Naive thymus-derived CD8-positive, alpha-beta T cell (primary cell): ENCODE measurements around the gene TMEM182. TPM values are rescaled to one million over a fixed set of nuclear protein-coding genes. Genes with fewer than 3 reads are reported as not detected.
A peak's percentile ranks its signal among the peaks of the same experiment; 100 is the strongest.

Source experiments
- ATAC-seq, 2 donors: fragments of 150-1000 bp; cut with Tn5 transposase in 1 of 2; sonication (Bioruptor Pico), chemical (Tn5 transposase) in 1 of 2; 1 replicate in 1 of 2; 2 replicates in 1 of 2; pipeline ENCODE4 v1.10.0; 2021; ENCODE audit warnings: mild to moderate bottlenecking in 2 of 2, moderate library complexity in 2 of 2
- POLR2A ChIA-PET: fragments of 350-600 bp; sonication (Branson Sonifier 250); formaldehyde crosslinking; loops from one replicate; lab custom pipeline; 2021; ENCODE audit warnings: antibody characterized with exemption; lab: Charles Lee
- DNase-seq, 10 donors: peaks; one replicate each; pipeline versions ENCODE4 v3.0.0 to v3.0.0-alpha.2; 2020 to 2022
- H3K27ac Mint-ChIP-seq, 10 donors: one replicate each; pipeline ENCODE4 v1.8.0; 2020 to 2022; ENCODE audit warnings: mild to moderate bottlenecking in 10 of 10, mixed read lengths in 10 of 10, moderate library complexity in 4 of 10, inconsistent platforms in 1 of 10
- H3K27me3 Mint-ChIP-seq, 5 donors: one replicate each; pipeline ENCODE4 v1.8.0; 2021 to 2022; ENCODE audit warnings: mixed read lengths in 5 of 5
- H3K36me3 Mint-ChIP-seq, 3 donors: one replicate each; pipeline ENCODE4 v1.8.0; 2020 to 2022; ENCODE audit warnings: mixed read lengths in 3 of 3, mild to moderate bottlenecking in 2 of 3, inconsistent platforms in 1 of 3
- H3K4me1 Mint-ChIP-seq, 4 donors: one replicate each; pipeline ENCODE4 v1.8.0; 2021 to 2022; ENCODE audit warnings: mixed read lengths in 4 of 4
- H3K4me3 Mint-ChIP-seq, 10 donors: one replicate each; pipeline ENCODE4 v1.8.0; 2020 to 2022; ENCODE audit warnings: mild to moderate bottlenecking in 10 of 10, mixed read lengths in 10 of 10, moderate library complexity in 6 of 10, inconsistent platforms in 1 of 10
- H3K9me3 Mint-ChIP-seq, 9 donors: one replicate each; pipeline ENCODE4 v1.8.0; 2020 to 2022; ENCODE audit warnings: mixed read lengths in 9 of 9, mild to moderate bottlenecking in 3 of 9, inconsistent platforms in 1 of 9, moderate library complexity in 1 of 9
- polyA plus RNA-seq, 3 donors: library from polyadenylated mRNA; unstranded; fragments of 300-500 nt; fragmentation: Illumina TruSeq; gene quantifications; one replicate each; pipeline ENCODE4 v1.2.3, GENCODE V29; 2021
- total RNA-seq, 8 experiments: library from RNA in 2 of 8; stranded (reverse) in 2 of 8; gene quantifications; one replicate each; pipeline ENCODE4 v1.2.3 and lab custom pipeline; 2021 to 2026

TMEM182 gene
- total and polyA plus RNA-seq, 5 experiments from 2014 or later, result 3.2 to 7.2 (median 6.3) TPM

- peaks cover 0 to 13% (median 6%) of the 10 kb centered on the region in 4 donors for H3K4me1 Mint-ChIP-seq
- POLR2A ChIA-PET, result no interaction called here
- no peak for ATAC-seq
- H3K36me3 Mint-ChIP-seq, result peaks cover 3 to 17% (median 8%) of the 10 kb centered on the region in 3 donors
- H3K27me3 Mint-ChIP-seq, result peaks cover 0 to 1% (median 0%) of the 10 kb centered on the region in 5 donors
- H3K9me3 Mint-ChIP-seq, result peaks cover 0 to 10% (median 3%) of the 10 kb centered on the region in 9 donors
- H3K4me3 Mint-ChIP-seq, result no peak overlapping the region
- H3K27ac Mint-ChIP-seq, result no peak overlapping the region
- DNase-seq, result no peak
Observed at GRCh38 chr2:102743259-102743658, 18.6 kb upstream of the TMEM182 start.

GRCh38 chr2:102748107-102748506, 13.7 kb upstream of the TMEM182 start:
- Mint-ChIP-seq H3K9me3 (peaks cover 0 to 10% (median 3%) of the 10 kb centered on the region in 9 donors), H3K27me3 (no peaks in the 10 kb centered on the region), H3K4me3 (no peak overlapping the region), H3K36me3 (peaks cover 0 to 10% (median 3%) of the 10 kb centered on the region in 3 donors), H3K4me1 (peaks cover 0 to 6% (median under 1%) of the 10 kb centered on the region in 4 donors), H3K27ac (no peak overlapping the region)
- ATAC-seq, result no peak
- no peak for DNase-seq
- POLR2A ChIA-PET, result no interaction called here

GRCh38 chr2:102749938-102750337, 11.9 kb upstream of the TMEM182 start:
- no peak overlapping the region for H3K27ac Mint-ChIP-seq
- peaks cover 0 to 6% (median under 1%) of the 10 kb centered on the region in 9 donors for H3K9me3 Mint-ChIP-seq
- POLR2A ChIA-PET, result no interaction called here
- H3K4me3 Mint-ChIP-seq, result no peak overlapping the region
- peaks cover 0 to 6% (median 3%) of the 10 kb centered on the region in 3 donors for H3K36me3 Mint-ChIP-seq
- ATAC-seq, result no peak
- no peak for DNase-seq
- H3K4me1 Mint-ChIP-seq, result peaks cover 0 to 6% (median 1%) of the 10 kb centered on the region in 4 donors
- no peaks in the 10 kb centered on the region for H3K27me3 Mint-ChIP-seq

- Mint-ChIP-seq H3K4me3 (no peak overlapping the region), H3K36me3 (peaks cover 4 to 11% (median 5%) of the 10 kb centered on the region in 3 donors), H3K4me1 (peaks cover 0 to 10% (median 4%) of the 10 kb centered on the region in 4 donors), H3K27me3 (no peaks in the 10 kb centered on the region), H3K9me3 (no peaks in the 10 kb centered on the region), H3K27ac (no peak overlapping the region)
- POLR2A ChIA-PET, result no interaction called here
- DNase-seq, result peak in 5 of 10 donors; percentile 9 to 48 (median 35)
- peak in 1 of 2 donors; percentile 57 for ATAC-seq
Observed at GRCh38 chr2:102753563-102754159, 8.2 kb upstream of the TMEM182 start.

- Mint-ChIP-seq H3K9me3 (no peaks in the 10 kb centered on the region), H3K4me1 (peaks cover 0 to 10% (median 4%) of the 10 kb centered on the region in 4 donors), H3K27me3 (no peaks in the 10 kb centered on the region), H3K36me3 (peaks cover 4 to 12% (median 5%) of the 10 kb centered on the region in 3 donors), H3K27ac (no peak overlapping the region), H3K4me3 (no peak overlapping the region)
- DNase-seq, result no peak
- POLR2A ChIA-PET, result no interaction called here
- no peak for ATAC-seq
Observed at GRCh38 chr2:102754456-102755145, 7.2 kb upstream of the TMEM182 start.

GRCh38 chr2:102755284-102755683, 6.5 kb upstream of the TMEM182 start:
- no peak for ATAC-seq
- POLR2A ChIA-PET, result no interaction called here
- peaks cover 4 to 14% (median 5%) of the 10 kb centered on the region in 3 donors for H3K36me3 Mint-ChIP-seq

GRCh38 chr2:102758439-102758838, 3.4 kb upstream of the TMEM182 start:
- Mint-ChIP-seq H3K9me3 (no peaks in the 10 kb centered on the region), H3K27me3 (no peaks in the 10 kb centered on the region), H3K36me3 (peaks cover 5 to 22% (median 14%) of the 10 kb centered on the region in 3 donors), H3K4me3 (no peak overlapping the region), H3K4me1 (peaks cover 0 to 10% (median 4%) of the 10 kb centered on the region in 4 donors), H3K27ac (no peak overlapping the region)
- no peak for DNase-seq
- ATAC-seq, result no peak
- POLR2A ChIA-PET, result no interaction called here

More at GRCh38 chr2:102755284-102755683, 6.5 kb upstream of the TMEM182 start:
- no peak for DNase-seq
- Mint-ChIP-seq H3K4me3 (no peak overlapping the region), H3K27ac (no peak overlapping the region), H3K4me1 (peaks cover 0 to 10% (median 4%) of the 10 kb centered on the region in 4 donors), H3K9me3 (no peaks in the 10 kb centered on the region), H3K27me3 (no peaks in the 10 kb centered on the region)

GRCh38 chr2:102764083-102764482, 2.3 kb downstream of the TMEM182 start:
- Mint-ChIP-seq H3K9me3 (no peaks in the 10 kb centered on the region), H3K27me3 (no peaks in the 10 kb centered on the region), H3K4me3 (no peak overlapping the region), H3K36me3 (peaks cover 12 to 43% (median 39%) of the 10 kb centered on the region in 3 donors), H3K4me1 (no peaks in the 10 kb centered on the region), H3K27ac (peak overlapping the region in 1 of 10 donors; percentile 2)
- ATAC-seq, result no peak
- POLR2A ChIA-PET, result no interaction called here
- DNase-seq, result no peak

GRCh38 chr2:102765061-102765460, 3.2 kb downstream of the TMEM182 start:
- no peak overlapping the region for H3K4me3 Mint-ChIP-seq
- ATAC-seq, result no peak
- peaks cover 12 to 49% (median 42%) of the 10 kb centered on the region in 3 donors for H3K36me3 Mint-ChIP-seq
- POLR2A ChIA-PET, result no interaction called here
- no peak overlapping the region for H3K27ac Mint-ChIP-seq
- H3K27me3 Mint-ChIP-seq, result no peaks in the 10 kb centered on the region
- H3K4me1 Mint-ChIP-seq, result no peaks in the 10 kb centered on the region
- no peak for DNase-seq
- H3K9me3 Mint-ChIP-seq, result no peaks in the 10 kb centered on the region

- Mint-ChIP-seq H3K4me3 (no peak overlapping the region), H3K36me3 (peaks cover 15 to 50% (median 42%) of the 10 kb centered on the region in 3 donors), H3K27ac (no peak overlapping the region), H3K4me1 (no peaks in the 10 kb centered on the region), H3K27me3 (no peaks in the 10 kb centered on the region), H3K9me3 (no peaks in the 10 kb centered on the region)
- DNase-seq (no peak), ATAC-seq (no peak)
- POLR2A ChIA-PET, result no interaction called here
Observed at GRCh38 chr2:102768253-102768652, 6.4 kb downstream of the TMEM182 start.

GRCh38 chr2:102768892-102769291, 7.1 kb downstream of the TMEM182 start:
- no peak for DNase-seq
- Mint-ChIP-seq H3K27ac (no peak overlapping the region), H3K4me3 (no peak overlapping the region), H3K36me3 (peaks cover 19 to 49% (median 43%) of the 10 kb centered on the region in 3 donors), H3K4me1 (no peaks in the 10 kb centered on the region), H3K27me3 (no peaks in the 10 kb centered on the region), H3K9me3 (no peaks in the 10 kb centered on the region)
- ATAC-seq, result no peak
- POLR2A ChIA-PET, result no interaction called here

- Mint-ChIP-seq H3K4me3 (no peak overlapping the region), H3K9me3 (no peaks in the 10 kb centered on the region), H3K27me3 (no peaks in the 10 kb centered on the region), H3K4me1 (no peaks in the 10 kb centered on the region), H3K27ac (no peak overlapping the region), H3K36me3 (peaks cover 19 to 46% (median 44%) of the 10 kb centered on the region in 3 donors)
- DNase-seq (no peak), ATAC-seq (no peak)
- POLR2A ChIA-PET, result no interaction called here
Observed at GRCh38 chr2:102770506-102770905, 8.7 kb downstream of the TMEM182 start.

- Mint-ChIP-seq H3K4me1 (no peaks in the 10 kb centered on the region), H3K27ac (no peak overlapping the region), H3K9me3 (no peaks in the 10 kb centered on the region), H3K36me3 (peaks cover 14 to 42% (median 41%) of the 10 kb centered on the region in 3 donors), H3K4me3 (no peak overlapping the region), H3K27me3 (no peaks in the 10 kb centered on the region)
- POLR2A ChIA-PET, result no interaction called here
- no peak for ATAC-seq
- DNase-seq, result no peak
Observed at GRCh38 chr2:102771114-102771513, 9.3 kb downstream of the TMEM182 start.
